BE2C (cell line): Measurements from ENCODE around the gene CD84.
"Not testable (repeated sequence)": the region's sequence is repeated elsewhere in the genome, so short reads cannot be mapped to it uniquely, and the experiment has no call there.

ENCODE experiments used
- DNase-seq: peaks from one replicate; pipeline ENCODE4 v3.0.0-alpha.2; 2020
- H3K27me3 ChIP-seq: fragments of 250-450 bp; sonication (Bioruptor Pico); 2 replicates; pipeline ENCODE4 v1.5.1; 2020; ENCODE audit warnings: mild to moderate bottlenecking
- H3K36me3 ChIP-seq: fragments of 250-450 bp; sonication (Bioruptor Pico); 2 replicates; pipeline ENCODE4 v1.5.1; 2020; ENCODE audit warnings: mild to moderate bottlenecking
- H3K4me1 ChIP-seq: fragments of 250-450 bp; sonication (Bioruptor Pico); 2 replicates; pipeline ENCODE4 v1.5.1; 2020
- H3K4me3 ChIP-seq: 2 replicates; pipeline ENCODE4 v1.5.1; 2011; ENCODE audit warnings: low read depth, low read length
- H3K9me3 ChIP-seq: fragments of 250-450 bp; sonication (Bioruptor Pico); 2 replicates; pipeline ENCODE4 v1.5.1; 2020
- TF ChIP-seq, protein P1 (sequence below): IDR thresholded peaks from 2 replicates; pipeline ENCODE4 v1.5.1; 2012; ENCODE audit warnings: mild to moderate bottlenecking, low read depth, low read length

Gene CD84

DNA sequence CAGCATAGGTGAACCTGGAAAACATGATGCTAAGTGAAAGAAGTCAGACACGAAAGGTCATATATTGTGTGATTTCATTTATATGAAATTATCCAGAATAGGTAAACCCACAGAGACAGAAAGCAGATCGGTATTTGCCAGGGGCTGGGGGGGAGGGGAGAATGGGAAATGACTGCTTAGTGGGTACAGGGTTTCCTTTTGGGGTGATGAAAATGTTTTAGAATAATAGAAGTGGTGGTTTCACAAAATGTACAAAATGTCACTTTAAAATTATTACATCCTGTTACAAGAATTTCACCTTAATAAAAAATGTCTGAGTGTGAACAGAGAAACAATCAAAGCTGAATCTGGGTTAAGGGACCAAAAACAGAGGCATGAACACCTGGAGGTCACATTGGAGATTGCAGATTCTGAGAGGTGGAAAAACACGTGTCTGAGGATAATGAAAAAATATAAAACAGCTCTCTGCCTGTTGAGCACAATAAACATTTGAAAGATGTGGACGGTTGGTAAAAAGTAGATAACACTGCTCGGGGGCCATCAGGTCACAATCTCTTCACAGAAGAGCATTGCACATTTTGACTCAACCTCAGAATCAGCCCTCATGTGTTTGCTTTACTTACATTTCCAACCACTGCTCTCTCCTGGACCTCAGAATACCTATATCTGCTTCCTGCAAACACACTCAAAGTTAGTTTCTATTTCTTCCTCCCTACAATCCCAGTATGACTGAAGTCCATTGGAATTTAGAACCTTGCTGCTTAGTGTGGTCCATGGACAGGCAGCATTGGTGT, 59.5 kb downstream of the CD84 start:
- no peak for DNase-seq
- TF ChIP-seq, protein P1, sequence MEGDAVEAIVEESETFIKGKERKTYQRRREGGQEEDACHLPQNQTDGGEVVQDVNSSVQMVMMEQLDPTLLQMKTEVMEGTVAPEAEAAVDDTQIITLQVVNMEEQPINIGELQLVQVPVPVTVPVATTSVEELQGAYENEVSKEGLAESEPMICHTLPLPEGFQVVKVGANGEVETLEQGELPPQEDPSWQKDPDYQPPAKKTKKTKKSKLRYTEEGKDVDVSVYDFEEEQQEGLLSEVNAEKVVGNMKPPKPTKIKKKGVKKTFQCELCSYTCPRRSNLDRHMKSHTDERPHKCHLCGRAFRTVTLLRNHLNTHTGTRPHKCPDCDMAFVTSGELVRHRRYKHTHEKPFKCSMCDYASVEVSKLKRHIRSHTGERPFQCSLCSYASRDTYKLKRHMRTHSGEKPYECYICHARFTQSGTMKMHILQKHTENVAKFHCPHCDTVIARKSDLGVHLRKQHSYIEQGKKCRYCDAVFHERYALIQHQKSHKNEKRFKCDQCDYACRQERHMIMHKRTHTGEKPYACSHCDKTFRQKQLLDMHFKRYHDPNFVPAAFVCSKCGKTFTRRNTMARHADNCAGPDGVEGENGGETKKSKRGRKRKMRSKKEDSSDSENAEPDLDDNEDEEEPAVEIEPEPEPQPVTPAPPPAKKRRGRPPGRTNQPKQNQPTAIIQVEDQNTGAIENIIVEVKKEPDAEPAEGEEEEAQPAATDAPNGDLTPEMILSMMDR, result no peak
- no peak overlapping the region for H3K4me3 ChIP-seq
- H3K27me3 ChIP-seq, result no peaks in the 10 kb centered on the region
- no peaks in the 10 kb centered on the region for H3K4me1 ChIP-seq
- H3K9me3 ChIP-seq, result no peaks in the 10 kb centered on the region
- no peaks in the 10 kb centered on the region for H3K36me3 ChIP-seq

DNA sequence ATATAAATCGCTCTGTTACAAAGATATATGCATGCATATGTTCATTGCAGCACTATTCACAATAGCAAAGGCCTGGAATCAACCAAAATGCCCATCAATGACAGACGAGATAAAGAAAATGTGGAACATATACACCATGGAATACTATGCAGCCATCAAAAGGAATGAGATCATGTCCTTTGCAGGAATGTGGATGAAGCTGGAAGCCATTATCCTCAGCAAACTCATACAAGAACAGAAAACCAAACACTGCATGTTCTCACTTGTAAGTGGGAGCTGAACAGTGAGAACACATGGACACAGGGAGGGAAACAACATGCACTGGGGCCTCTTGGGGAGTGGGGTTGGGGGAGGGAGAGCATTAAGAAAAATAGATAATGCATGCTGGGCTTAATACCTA, 61.8 kb downstream of the CD84 start:
- not testable (repeated sequence) for H3K4me3 ChIP-seq, DNase-seq, H3K4me1 ChIP-seq, H3K9me3 ChIP-seq, H3K27me3 ChIP-seq, H3K36me3 ChIP-seq

DNA sequence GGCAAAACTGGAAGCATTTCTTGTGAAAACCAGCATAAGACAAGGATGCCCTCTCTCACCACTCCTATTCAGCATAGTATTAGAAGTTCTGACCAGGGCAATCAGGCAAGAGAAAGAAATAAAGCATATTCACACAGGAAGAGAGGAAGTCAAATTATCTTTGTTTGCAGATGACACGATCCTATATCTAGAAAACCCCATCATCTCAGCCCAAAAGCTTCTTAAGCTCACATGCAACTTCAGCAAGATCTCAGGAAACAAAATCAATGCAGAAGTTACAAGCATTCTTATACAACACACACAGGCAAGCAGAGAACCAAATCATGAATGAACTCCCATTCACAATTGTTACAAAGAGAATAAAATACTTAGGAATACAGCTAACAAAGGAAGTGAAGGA, 63.4 kb downstream of the CD84 start:
- not testable (repeated sequence) for H3K4me1 ChIP-seq, DNase-seq, H3K4me3 ChIP-seq

DNA sequence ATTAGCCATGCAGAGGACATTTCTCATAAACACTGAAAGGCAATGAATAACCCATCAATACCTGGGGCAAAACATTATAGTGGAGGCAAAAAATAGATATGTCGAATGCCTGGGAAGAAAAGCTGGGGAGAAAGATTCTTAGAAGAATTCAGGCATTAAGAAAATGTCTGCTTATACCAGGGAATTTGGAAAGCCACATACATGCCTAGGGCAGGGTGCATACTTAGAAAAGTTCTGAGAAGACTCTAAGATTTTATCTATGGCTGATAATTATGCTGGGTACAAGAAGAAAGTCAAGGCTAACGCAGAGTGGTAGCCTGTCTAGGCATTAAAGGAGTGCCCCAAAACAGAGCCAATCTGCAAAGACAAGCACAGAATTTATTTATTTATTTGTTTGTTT, 74.6 kb downstream of the CD84 start:
- DNase-seq, result no peak
- H3K27me3 ChIP-seq, result no peaks in the 10 kb centered on the region; the same call in 1 of the 2 replicates
- no peaks in the 10 kb centered on the region for H3K9me3 ChIP-seq
- H3K4me3 ChIP-seq, result no peak overlapping the region
- no peaks in the 10 kb centered on the region for H3K36me3 ChIP-seq
- H3K4me1 ChIP-seq, result no peaks in the 10 kb centered on the region
- TF ChIP-seq, protein P1, result no peak

More for the DNA sequence above, 63.4 kb downstream of the CD84 start:
- H3K27me3 ChIP-seq, H3K9me3 ChIP-seq, H3K36me3 ChIP-seq: not testable (repeated sequence)

DNA sequence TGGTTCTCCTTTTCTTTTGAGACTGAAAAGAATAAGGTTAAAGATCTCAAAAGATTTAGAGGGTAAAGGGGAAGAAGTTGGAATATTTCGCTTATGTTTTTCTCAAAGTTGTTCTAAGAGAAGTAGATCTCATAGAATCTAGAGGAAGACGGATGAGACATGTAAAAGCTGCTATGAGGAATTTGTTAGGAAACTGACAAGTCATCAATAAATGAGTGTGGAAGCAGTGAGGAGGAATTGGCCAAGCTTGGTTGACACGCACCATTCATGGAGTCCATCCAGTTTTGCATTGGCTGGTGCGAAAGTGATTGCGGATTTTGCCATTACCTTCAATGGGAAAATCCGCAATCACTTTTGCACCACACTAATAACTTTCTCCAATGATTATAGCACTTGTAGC, 76.2 kb downstream of the CD84 start:
- no peaks in the 10 kb centered on the region for H3K4me1 ChIP-seq
- DNase-seq, result no peak
- H3K4me3 ChIP-seq, result no peak overlapping the region
- TF ChIP-seq, protein P1, result no peak
- no peaks in the 10 kb centered on the region for H3K36me3 ChIP-seq
- H3K9me3 ChIP-seq, result no peaks in the 10 kb centered on the region
- H3K27me3 ChIP-seq, result no peaks in the 10 kb centered on the region; the same call in 1 of the 2 replicates

DNA sequence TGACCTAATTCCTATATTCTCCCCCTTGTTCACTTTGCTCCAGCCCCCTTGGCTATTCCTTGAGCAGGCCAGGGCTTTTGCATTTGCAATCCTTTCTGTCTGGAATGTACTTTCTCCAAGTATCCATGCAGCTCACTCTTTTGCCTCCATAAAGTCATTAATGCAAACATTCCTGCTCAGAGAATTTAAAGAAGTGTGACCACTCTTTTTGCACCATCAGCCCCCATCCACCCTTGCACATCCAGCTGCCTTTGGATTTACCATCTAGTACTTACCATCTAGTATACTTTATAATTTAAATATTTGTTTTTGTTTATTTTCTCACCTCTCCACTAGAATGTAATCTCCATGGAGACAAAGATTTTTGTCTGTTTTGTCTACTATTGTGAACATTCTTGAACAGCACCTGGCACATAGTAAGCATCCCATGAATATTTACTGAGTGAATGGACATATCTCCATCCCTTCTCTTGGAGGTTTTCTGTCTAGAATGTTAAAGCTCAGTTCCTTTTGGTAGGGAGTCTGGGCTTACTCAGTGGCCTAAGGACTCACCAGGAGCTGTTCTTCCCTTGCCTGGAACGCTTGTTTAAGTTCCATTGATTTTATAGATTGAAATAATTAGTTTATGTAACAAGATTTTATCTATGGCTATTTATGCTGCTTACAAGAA, 78.8 kb downstream of the CD84 start:
- Histone ChIP-seq H3K9me3 (no peaks in the 10 kb centered on the region), H3K4me3 (no peak overlapping the region), H3K4me1 (no peaks in the 10 kb centered on the region), H3K36me3 (no peaks in the 10 kb centered on the region), H3K27me3 (no peaks in the 10 kb centered on the region; the same call in 1 of the 2 replicates)
- TF ChIP-seq, protein P1, result no peak
- DNase-seq, result no peak

DNA sequence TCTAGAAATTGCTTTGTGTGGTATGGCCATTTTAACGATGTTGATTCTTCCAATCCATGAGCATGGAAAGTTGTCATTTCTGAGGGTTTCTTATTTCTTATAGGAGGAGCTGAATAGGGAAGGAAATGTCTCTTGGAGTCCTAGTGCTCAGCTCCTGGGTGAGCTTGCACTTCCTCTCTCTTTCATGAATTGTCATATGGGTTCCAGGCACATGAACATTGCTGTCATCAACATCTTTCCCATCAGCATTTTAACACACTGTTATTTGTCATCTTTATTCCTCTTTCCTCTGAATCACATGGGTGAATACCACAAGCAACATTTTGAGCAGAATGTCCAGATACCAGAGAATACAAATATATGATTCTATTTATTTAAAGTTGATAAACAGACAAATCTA, 79.7 kb downstream of the CD84 start:
- TF ChIP-seq, protein P1, result no peak
- no peaks in the 10 kb centered on the region for H3K4me1 ChIP-seq
- no peak for DNase-seq
- H3K9me3 ChIP-seq, result no peaks in the 10 kb centered on the region
- H3K27me3 ChIP-seq, result no peaks in the 10 kb centered on the region; the same call in 1 of the 2 replicates
- H3K4me3 ChIP-seq, result no peak overlapping the region
- no peaks in the 10 kb centered on the region for H3K36me3 ChIP-seq

DNA sequence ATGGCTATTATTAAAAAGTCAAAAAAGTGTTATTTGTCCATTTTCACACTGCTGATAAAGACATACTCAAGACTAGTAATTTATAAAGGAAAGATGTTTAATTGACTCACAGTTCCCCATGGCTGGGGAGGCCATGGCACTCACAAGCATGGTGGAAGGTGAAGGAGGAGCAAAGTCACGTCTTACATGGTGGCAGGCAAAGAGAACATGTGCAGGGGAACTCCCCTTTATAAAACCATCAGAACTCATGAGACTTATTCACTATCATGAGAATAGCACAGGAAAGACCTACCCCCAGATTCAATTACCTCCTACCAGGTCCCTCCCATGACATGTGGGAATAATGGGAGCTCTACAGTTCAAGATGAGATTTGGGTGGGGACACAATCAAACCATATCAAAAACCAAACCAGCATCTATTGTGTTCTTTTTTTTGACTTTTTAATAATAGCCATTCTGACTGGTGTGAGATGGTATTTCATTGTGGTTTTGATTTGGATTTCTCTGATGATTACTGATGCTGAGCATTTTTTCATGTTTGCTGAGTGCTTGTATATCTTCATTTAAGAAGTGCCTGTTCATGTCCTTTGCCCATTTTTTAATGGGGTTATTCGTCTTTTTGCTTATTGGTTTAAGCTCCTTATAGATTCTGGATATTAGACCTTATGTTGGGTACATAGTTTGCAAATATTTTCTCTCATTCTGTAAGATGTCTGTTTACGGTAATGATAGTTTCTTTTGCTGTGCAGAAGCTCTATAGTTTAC, 80.8 kb downstream of the CD84 start:
- not testable (repeated sequence) for H3K36me3 ChIP-seq, H3K27me3 ChIP-seq, H3K4me1 ChIP-seq, DNase-seq, H3K4me3 ChIP-seq, H3K9me3 ChIP-seq
